PC-9 (cell line): ENCODE measurements around the gene SCARB1. TPM values are rescaled to one million over a fixed set of nuclear protein-coding genes. Genes with fewer than 3 reads are reported as not detected.

Experiments
- BruUV-seq: library from RNA; stranded (reverse); fragments of 400-500 nt; replicated peaks from 2 replicates; lab custom pipeline; 2021; lab: Mats Ljungman, UMichigan
- CTCF ChIA-PET: fragments of 300-600 bp; sonication (Branson Sonifier 250); formaldehyde crosslinking; loops from one replicate; lab custom pipeline; 2022; ENCODE audit warnings: antibody characterized with exemption; lab: Charles Lee
- POLR2A ChIA-PET: fragments of 300-600 bp; sonication (Branson Sonifier 250); formaldehyde crosslinking; loops from one replicate; lab custom pipeline; 2022; ENCODE audit warnings: antibody characterized with exemption; ENCODE audit not compliant: unreplicated experiment; lab: Charles Lee
- DNase-seq, 2 experiments: peaks; one replicate each; pipeline versions ENCODE4 v3.0.0 to v3.0.0-alpha.2; 2015 to 2022; ENCODE audit warnings: mixed read lengths in 1 of 2
- H2AFZ ChIP-seq: fragments of 200-600 bp; sonication (generic); 2 replicates; pipeline ENCODE4 v1.8.1; 2017; ENCODE audit warnings: antibody characterized with exemption
- H3F3A ChIP-seq: fragments of 200-600 bp; sonication (generic); 2 replicates; pipeline ENCODE4 v1.8.1; 2017; ENCODE audit warnings: antibody characterized with exemption, mild to moderate bottlenecking, low read depth; ENCODE audit not compliant: insufficient read depth
- H3K27ac ChIP-seq: fragments of 200-600 bp; sonication (generic); 2 replicates; pipeline ENCODE4 v1.6.1; 2016; ENCODE audit warnings: mixed run types
- H3K27me3 ChIP-seq: fragments of 200-600 bp; sonication (generic); 2 replicates; pipeline ENCODE4 v1.6.1; 2016; ENCODE audit warnings: low read depth, mixed run types; ENCODE audit not compliant: insufficient read depth
- H3K36me3 ChIP-seq: fragments of 200-600 bp; sonication (generic); 2 replicates; pipeline ENCODE4 v1.6.1; 2016; ENCODE audit warnings: low read depth, mixed run types
- H3K4me1 ChIP-seq: fragments of 200-600 bp; sonication (generic); replicated peaks from 2 replicates; pipeline ENCODE4 v1.6.1; 2016; ENCODE audit warnings: mixed run types; ENCODE audit not compliant: insufficient read depth
- H3K4me2 ChIP-seq: fragments of 200-600 bp; sonication (generic); 2 replicates; pipeline ENCODE4 v1.6.1; 2017; ENCODE audit warnings: mixed run types
- H3K4me3 ChIP-seq: fragments of 200-600 bp; sonication (generic); 2 replicates; pipeline ENCODE4 v1.6.1; 2016; ENCODE audit warnings: mixed run types
- H3K79me2 ChIP-seq: fragments of 200-600 bp; sonication (generic); 2 replicates; pipeline ENCODE4 v1.6.1; 2017; ENCODE audit warnings: low read depth, mixed run types
- H3K9me2 ChIP-seq: fragments of 200-600 bp; sonication (generic); 2 replicates; pipeline ENCODE4 v1.8.1; 2017; ENCODE audit warnings: mild to moderate bottlenecking; ENCODE audit not compliant: insufficient read depth
- H3K9me3 ChIP-seq: fragments of 200-600 bp; sonication (generic); 2 replicates; pipeline ENCODE4 v1.8.1; 2016; ENCODE audit warnings: low read depth; ENCODE audit not compliant: insufficient read depth
- H4K20me1 ChIP-seq: fragments of 200-600 bp; sonication (generic); 2 replicates; pipeline ENCODE4 v1.8.1; 2017; ENCODE audit not compliant: insufficient read depth
- EZH2 ChIP-seq: fragments of 200-600 bp; sonication (generic); IDR thresholded peaks from 2 replicates; pipeline ENCODE4 v1.8.0; 2017; ENCODE audit warnings: antibody characterized with exemption, low read depth
- intact Hi-C: fragments of 100-400 bp; cut with micrococcal nuclease; formaldehyde crosslinking; loops from one replicate; pipeline ENCODE4 v1.10.0; 2022; ENCODE audit not compliant: unreplicated experiment
- total RNA-seq: library from RNA; stranded (reverse); gene quantifications from 2 replicates; pipeline ENCODE4 v1.2.3, GENCODE V29; 2021
- TF ChIP-seq, protein P1 (sequence below): fragments of 200-600 bp; sonication (generic); conservative IDR thresholded peaks from 2 replicates; pipeline ENCODE4 v1.6.1; 2017; ENCODE audit warnings: mixed run types, antibody characterized with exemption, mild to moderate bottlenecking, moderate library complexity

SCARB1 gene
- total RNA-seq, 1 experiment from 2014 or later, result 49.6 TPM

DNA sequence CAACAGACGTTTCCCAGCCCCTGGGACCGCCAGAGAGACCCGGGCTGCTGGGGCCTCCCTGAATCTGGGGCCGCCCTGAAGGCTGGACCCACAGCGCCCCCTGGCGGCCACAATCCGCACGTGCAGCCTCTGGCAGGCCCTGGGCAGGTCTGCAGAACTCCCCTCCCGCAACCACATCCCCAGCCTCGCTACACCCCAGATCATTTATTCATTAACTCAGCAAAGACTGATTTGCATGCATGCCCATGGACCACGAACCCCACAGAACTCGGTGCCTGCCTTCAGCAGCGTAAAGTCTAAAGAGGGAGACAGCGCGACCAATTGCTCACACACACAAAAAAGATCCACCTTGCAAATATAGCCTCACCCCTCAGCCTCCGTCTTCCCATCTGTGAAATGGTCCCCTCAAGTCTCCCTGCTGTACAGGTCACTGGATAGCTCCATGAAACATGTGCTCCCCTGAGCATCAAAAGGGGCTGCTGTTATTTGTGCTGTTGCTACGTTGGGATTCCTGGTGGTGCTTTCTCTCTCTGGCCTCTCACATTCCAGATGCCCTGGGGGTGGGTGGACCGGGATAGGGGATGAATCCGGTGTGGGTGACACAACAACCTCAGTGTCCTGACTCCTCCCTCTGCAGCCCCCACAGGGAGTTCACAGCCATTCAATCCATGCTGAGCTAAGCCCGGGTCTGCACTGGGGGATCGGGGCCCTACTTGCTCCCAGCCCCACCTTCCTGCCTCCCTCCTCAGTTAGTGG, 96.4 kb downstream of the SCARB1 start:
- Histone ChIP-seq H4K20me1 (no peaks in the 10 kb centered on the region), H3K4me1 (peaks cover 25% of the 10 kb centered on the region), H3K79me2 (no peaks in the 10 kb centered on the region), H3K9me2 (no peaks in the 10 kb centered on the region), H2AFZ (no peak overlapping the region), H3K4me2 (no peak overlapping the region), H3K36me3 (0 out of 2 replicates have a peak, but pooled peaks cover 3% of the 10 kb centered on the region), H3F3A (peaks cover 6% of the 10 kb centered on the region; the same call in 1 of the 2 replicates), H3K9me3 (peaks cover 12% of the 10 kb centered on the region; the same call in 1 of the 2 replicates), H3K4me3 (no peak overlapping the region), H3K27ac (no peak overlapping the region), H3K27me3 (no peaks in the 10 kb centered on the region)
- ChIA-PET POLR2A (no interaction called here), CTCF (no interaction called here)
- BruUV-seq, result no TSS peak
- peak in 1 of 2 experiments; percentile 71 for DNase-seq
- TF ChIP-seq EZH2, result no peak
- TF ChIP-seq, protein P1, sequence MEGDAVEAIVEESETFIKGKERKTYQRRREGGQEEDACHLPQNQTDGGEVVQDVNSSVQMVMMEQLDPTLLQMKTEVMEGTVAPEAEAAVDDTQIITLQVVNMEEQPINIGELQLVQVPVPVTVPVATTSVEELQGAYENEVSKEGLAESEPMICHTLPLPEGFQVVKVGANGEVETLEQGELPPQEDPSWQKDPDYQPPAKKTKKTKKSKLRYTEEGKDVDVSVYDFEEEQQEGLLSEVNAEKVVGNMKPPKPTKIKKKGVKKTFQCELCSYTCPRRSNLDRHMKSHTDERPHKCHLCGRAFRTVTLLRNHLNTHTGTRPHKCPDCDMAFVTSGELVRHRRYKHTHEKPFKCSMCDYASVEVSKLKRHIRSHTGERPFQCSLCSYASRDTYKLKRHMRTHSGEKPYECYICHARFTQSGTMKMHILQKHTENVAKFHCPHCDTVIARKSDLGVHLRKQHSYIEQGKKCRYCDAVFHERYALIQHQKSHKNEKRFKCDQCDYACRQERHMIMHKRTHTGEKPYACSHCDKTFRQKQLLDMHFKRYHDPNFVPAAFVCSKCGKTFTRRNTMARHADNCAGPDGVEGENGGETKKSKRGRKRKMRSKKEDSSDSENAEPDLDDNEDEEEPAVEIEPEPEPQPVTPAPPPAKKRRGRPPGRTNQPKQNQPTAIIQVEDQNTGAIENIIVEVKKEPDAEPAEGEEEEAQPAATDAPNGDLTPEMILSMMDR, result peak; percentile 99
- intact Hi-C loops, result loop anchor here (1.0 to 5.0 kb wide), 7 partner anchors 51 to 731 kb away; no protein-coding TSS in a partner anchor

DNA sequence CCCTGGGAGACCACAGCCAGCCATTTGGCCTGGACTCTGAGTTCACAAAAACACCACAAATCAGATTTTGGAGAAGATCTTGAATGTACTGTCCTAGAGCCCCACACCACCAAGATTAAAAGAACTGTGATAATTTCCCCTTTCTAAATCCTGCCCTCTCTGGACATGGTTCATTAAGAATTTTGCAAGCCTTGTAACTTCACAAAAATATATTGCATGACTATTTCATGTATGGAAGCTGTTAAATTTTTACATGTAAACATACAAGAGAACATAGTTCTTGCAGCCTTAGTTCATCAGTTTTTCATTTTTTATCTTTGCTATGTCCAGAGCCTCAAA, 97.0 kb downstream of the SCARB1 start:
- H3K4me2 ChIP-seq, result no peak overlapping the region
- H3K79me2 ChIP-seq, result no peaks in the 10 kb centered on the region
- no peak overlapping the region for H2AFZ ChIP-seq
- no peak overlapping the region for H3K27ac ChIP-seq
- H3K9me2 ChIP-seq, result no peaks in the 10 kb centered on the region
- 0 out of 2 replicates have a peak, but pooled peaks cover 3% of the 10 kb centered on the region for H3K36me3 ChIP-seq
- no peak overlapping the region for H3K4me3 ChIP-seq
- H3F3A ChIP-seq, result peaks cover 9% of the 10 kb centered on the region; the same call in 1 of the 2 replicates
- DNase-seq, result no peak
- ChIA-PET CTCF (no interaction called here), POLR2A (no interaction called here)
- intact Hi-C loops, result loop anchor here (1.0 to 5.0 kb wide), 7 partner anchors 50 to 730 kb away; no protein-coding TSS in a partner anchor
- peaks cover 24% of the 10 kb centered on the region for H3K4me1 ChIP-seq
- H3K27me3 ChIP-seq, result no peaks in the 10 kb centered on the region
- BruUV-seq, result no TSS peak
- no peaks in the 10 kb centered on the region for H4K20me1 ChIP-seq
- no peak for TF ChIP-seq EZH2
- TF ChIP-seq, protein P1, result no peak
- peaks cover 12% of the 10 kb centered on the region; the same call in 1 of the 2 replicates for H3K9me3 ChIP-seq

DNA sequence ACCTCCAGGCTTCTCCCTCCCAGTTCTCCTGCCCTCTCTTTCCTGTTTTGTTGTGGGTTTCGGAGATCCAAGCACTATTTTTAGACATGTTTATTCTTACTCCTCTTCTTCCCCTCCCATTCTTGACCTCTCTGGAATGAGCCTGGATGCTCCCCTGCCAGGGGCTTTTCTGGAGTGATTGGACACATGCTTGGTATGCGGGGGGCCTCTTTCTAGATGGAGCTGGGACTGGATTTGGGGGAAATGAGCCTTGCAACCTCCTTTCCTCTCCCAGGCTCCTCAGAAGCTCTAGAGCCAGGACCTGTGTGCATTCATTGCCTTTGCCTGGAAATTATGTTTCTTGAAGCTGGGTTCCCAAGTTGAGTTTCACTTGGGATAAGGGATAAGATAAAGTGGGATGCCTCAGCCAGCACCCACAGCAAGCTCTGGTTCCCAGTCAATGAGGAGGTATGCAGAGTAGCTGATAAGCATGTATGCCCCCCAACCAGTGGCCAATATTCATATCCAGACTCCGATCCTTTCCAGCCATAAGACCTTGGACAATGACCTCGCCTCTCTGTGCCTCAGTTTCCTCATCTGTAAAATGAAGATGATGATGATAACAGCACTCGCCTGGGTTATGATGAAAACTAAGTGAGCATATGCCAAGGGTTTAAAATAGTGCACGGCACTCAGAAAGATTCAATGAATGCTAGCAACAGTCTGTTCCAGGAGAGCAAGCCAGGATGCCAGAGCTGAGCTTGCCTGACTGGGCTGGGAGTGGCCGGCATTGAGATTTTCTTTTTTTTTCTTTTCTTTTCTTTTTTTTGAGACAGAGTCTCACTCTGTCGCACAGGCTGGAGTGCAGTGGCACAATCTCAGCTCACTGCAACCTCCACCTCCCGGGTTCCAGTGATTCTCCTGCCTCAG, 97.8 kb downstream of the SCARB1 start:
- no TSS peak for BruUV-seq
- POLR2A ChIA-PET, result interaction anchor here (0.6 to 0.7 kb wide), 2 partner anchors 36 to 406 kb away, joined by 3 to 5 read pairs; no protein-coding TSS in a partner anchor
- H3K27me3 ChIP-seq, result no peaks in the 10 kb centered on the region

More for the DNA sequence above, 97.8 kb downstream of the SCARB1 start:
- DNase-seq, result no peak
- Histone ChIP-seq H3K9me2 (no peaks in the 10 kb centered on the region), H3K4me3 (no peak overlapping the region), H3K36me3 (0 out of 2 replicates have a peak, but pooled peaks cover 3% of the 10 kb centered on the region), H3K4me2 (no peak overlapping the region), H4K20me1 (no peaks in the 10 kb centered on the region), H2AFZ (no peak overlapping the region), H3K4me1 (peaks cover 16% of the 10 kb centered on the region), H3K27ac (no peak overlapping the region), H3K79me2 (no peaks in the 10 kb centered on the region), H3F3A (peaks cover 14% of the 10 kb centered on the region; the same call in 1 of the 2 replicates), H3K9me3 (peaks cover 12% of the 10 kb centered on the region; the same call in 1 of the 2 replicates)
- intact Hi-C loops, result loop anchor here (5.0 kb wide), 4 partner anchors 84 to 379 kb away; no protein-coding TSS in a partner anchor
- CTCF ChIA-PET, result interaction anchor here (0.6 kb wide), 1 partner anchor 197 kb away, joined by 5 read pairs; no protein-coding TSS in a partner anchor
- TF ChIP-seq, protein P1, result no peak
- no peak for TF ChIP-seq EZH2
